Measurements from ENCODE around the gene PARN. TPM values are rescaled to one million over a fixed set of nuclear protein-coding genes. Genes with fewer than 3 reads are reported as not detected.

PARN gene
- total RNA-seq, 1 experiment from 2014 or later = 30.7 TPM

DNA sequence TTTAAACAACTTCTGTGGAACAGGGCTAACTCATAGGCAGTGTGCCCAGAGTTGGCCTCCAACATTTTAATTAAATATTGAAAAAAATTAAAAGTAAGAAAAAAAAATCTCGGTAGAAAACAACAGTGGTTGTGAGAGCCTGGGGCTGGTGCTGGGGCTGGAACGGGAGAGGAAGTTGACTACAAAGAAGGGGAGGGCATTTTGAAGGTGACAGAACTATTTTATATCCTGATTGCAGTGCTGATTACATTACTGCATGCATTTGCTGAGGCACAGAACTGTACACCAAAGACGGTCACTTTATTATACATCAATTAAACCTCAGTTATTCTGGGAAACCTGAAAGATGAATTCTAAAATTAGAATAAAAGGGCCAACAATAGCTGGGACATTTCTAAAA is 142.5 kb downstream of the PARN start:
- H3K9me3 ChIP-seq = no peaks in the 10 kb centered on the region
- intact Hi-C loops (cut with micrococcal nuclease; ENCODE audit: unreplicated experiment) = no loop called here
- no peak overlapping the region for H3K4me3 Mint-ChIP-seq (ENCODE audit: unreplicated experiment)
- H3K27me3 ChIP-seq (replicated peaks; ENCODE audit: control insufficient read depth, insufficient read depth, low read length) = no peaks in the 10 kb centered on the region
- H3K4me1 Mint-ChIP-seq (ENCODE audit: low read depth, unreplicated experiment) = peaks cover 18% of the 10 kb centered on the region
- ChIA-PET CTCF (no interaction called here), POLR2A (no interaction called here)
- BruUV-seq (replicated peaks) = no TSS peak
- peaks cover 40% of the 10 kb centered on the region for H3K4me1 ChIP-seq
- DNase-seq = no peak
- no peaks in the 10 kb centered on the region for H3K27me3 Mint-ChIP-seq (ENCODE audit: insufficient read depth, unreplicated experiment)
- peaks cover 7% of the 10 kb centered on the region for H3K36me3 Mint-ChIP-seq (ENCODE audit: insufficient read depth, unreplicated experiment)
- no peaks in the 10 kb centered on the region for H3K36me3 ChIP-seq (ENCODE audit: control insufficient read depth, insufficient read depth, low read length)
- no peak overlapping the region for H3K4me3 ChIP-seq (ENCODE audit: low read depth, low read length)
- H3K27ac Mint-ChIP-seq (ENCODE audit: unreplicated experiment) = no peak overlapping the region
- H3K9me3 Mint-ChIP-seq (ENCODE audit: unreplicated experiment) = no peaks in the 10 kb centered on the region
- TF ChIP-seq, protein P1, sequence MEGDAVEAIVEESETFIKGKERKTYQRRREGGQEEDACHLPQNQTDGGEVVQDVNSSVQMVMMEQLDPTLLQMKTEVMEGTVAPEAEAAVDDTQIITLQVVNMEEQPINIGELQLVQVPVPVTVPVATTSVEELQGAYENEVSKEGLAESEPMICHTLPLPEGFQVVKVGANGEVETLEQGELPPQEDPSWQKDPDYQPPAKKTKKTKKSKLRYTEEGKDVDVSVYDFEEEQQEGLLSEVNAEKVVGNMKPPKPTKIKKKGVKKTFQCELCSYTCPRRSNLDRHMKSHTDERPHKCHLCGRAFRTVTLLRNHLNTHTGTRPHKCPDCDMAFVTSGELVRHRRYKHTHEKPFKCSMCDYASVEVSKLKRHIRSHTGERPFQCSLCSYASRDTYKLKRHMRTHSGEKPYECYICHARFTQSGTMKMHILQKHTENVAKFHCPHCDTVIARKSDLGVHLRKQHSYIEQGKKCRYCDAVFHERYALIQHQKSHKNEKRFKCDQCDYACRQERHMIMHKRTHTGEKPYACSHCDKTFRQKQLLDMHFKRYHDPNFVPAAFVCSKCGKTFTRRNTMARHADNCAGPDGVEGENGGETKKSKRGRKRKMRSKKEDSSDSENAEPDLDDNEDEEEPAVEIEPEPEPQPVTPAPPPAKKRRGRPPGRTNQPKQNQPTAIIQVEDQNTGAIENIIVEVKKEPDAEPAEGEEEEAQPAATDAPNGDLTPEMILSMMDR (IDR thresholded peaks at IDR 0.05; ENCODE audit: insufficient read depth in 1 of 2, low read depth in 1 of 2, low read length in 1 of 2, severe bottlenecking in 1 of 2, unreplicated experiment in 1 of 2) = no peak

DNA sequence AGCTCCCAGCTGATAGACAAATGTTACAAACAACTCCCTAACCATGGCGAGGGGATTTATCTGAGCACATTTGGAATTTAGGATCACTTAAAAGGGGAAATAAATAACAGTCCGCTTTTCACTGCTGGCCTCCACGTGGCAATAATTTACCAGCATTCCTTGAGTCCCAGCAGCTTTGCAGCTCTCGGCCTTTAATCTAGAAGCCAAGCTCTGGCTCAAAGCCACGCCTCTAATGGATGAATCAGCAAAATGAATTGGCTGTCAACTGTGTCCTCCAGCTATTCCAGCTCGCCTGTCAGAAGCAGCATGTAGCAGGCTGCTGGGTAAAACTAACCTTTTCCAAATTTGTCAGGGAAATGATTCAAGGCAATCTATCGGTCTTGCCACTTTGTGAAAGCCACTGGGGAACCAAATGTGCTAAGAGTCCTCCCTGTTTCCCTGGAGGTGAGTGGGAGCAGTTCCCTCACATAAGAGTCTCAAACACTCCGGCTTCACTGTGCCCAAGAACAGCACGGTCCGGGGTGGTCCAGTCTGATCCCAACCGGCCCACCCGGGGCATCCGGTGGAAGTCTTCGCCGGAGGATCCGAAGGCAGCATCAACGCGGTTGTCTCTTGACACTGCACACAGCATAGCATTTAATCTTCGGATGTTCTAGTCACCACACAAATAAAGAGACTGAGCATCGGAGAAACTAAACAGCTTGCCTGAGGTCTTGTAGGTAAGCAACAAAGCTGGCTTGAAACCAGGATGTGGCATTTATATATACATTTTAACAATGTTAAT is 143.3 kb downstream of the PARN start:
- peaks cover 40% of the 10 kb centered on the region for H3K4me1 ChIP-seq
- DNase-seq = peak; percentile 74 to 83
- no peaks in the 10 kb centered on the region for H3K36me3 ChIP-seq (ENCODE audit: control insufficient read depth, insufficient read depth, low read length)
- TSS peak; percentile 85 for BruUV-seq (replicated peaks)
- Mint-ChIP-seq H3K27ac (ENCODE audit: unreplicated experiment) (peak overlapping the region; percentile 69), H3K9me3 (ENCODE audit: unreplicated experiment) (no peaks in the 10 kb centered on the region), H3K36me3 (ENCODE audit: insufficient read depth, unreplicated experiment) (peaks cover 7% of the 10 kb centered on the region), H3K4me3 (ENCODE audit: unreplicated experiment) (peak overlapping the region; percentile 57), H3K27me3 (ENCODE audit: insufficient read depth, unreplicated experiment) (no peaks in the 10 kb centered on the region), H3K4me1 (ENCODE audit: low read depth, unreplicated experiment) (peaks cover 18% of the 10 kb centered on the region)
- TF ChIP-seq, protein P1 (IDR thresholded peaks at IDR 0.05; ENCODE audit: insufficient read depth in 1 of 2, low read depth in 1 of 2, low read length in 1 of 2, severe bottlenecking in 1 of 2, unreplicated experiment in 1 of 2) = peak in 1 of 2 experiments; percentile 4
- H3K4me3 ChIP-seq (ENCODE audit: low read depth, low read length) = peak overlapping the region; percentile 10; the same call in 1 of the 2 replicates
- H3K27me3 ChIP-seq (replicated peaks; ENCODE audit: control insufficient read depth, insufficient read depth, low read length) = no peaks in the 10 kb centered on the region
- CTCF ChIA-PET = interaction anchor here (0.6 to 0.7 kb wide), 2 partner anchors 66 to 83 kb away, joined by 3 read pairs; no protein-coding TSS in a partner anchor
- POLR2A ChIA-PET = no interaction called here
- intact Hi-C loops (cut with micrococcal nuclease; ENCODE audit: unreplicated experiment) = no loop called here
- no peaks in the 10 kb centered on the region for H3K9me3 ChIP-seq

DNA sequence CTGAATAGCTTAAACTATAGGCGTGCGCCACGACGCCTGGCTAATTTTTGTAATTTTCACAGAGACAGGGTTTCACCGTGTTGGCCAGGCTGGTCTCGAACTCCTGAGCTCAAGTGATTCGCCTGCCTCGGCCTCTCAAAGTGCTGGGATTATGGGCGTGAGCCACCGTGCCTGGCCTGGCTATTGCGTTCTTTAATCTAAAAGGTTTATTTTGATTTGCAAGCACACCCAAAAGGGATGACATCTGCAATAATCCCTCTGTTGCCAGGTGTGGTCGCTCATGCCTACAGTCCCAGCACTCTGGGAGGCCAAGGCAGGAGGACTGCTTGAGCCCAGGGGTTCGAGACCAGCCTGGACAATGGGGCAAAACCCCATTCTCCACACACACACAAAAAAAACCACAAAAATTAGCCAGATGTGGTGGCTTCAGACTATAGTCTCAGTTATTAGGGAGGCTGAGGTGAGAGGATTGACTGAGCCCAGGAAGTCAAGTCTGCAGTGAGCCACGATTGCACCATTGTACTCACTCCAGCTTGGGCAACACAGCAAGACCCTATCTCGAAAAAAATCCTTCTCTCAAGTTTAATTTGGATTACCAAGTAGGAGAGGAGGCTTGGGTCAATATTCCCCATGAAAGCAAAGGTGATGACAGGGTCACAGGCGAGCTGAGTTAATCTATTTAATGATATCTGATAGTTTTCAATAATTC is 144.1 kb downstream of the PARN start:
- POLR2A ChIA-PET = no interaction called here

More for the DNA sequence above, 144.1 kb downstream of the PARN start:
- TF ChIP-seq, protein P1 (IDR thresholded peaks at IDR 0.05; ENCODE audit: insufficient read depth in 1 of 2, low read depth in 1 of 2, low read length in 1 of 2, severe bottlenecking in 1 of 2, unreplicated experiment in 1 of 2) = no peak
- no TSS peak for BruUV-seq (replicated peaks)
- Histone ChIP-seq H3K9me3 (no peaks in the 10 kb centered on the region), H3K4me3 (ENCODE audit: low read depth, low read length) (no peak overlapping the region), H3K36me3 (ENCODE audit: control insufficient read depth, insufficient read depth, low read length) (no peaks in the 10 kb centered on the region), H3K4me1 (peaks cover 43% of the 10 kb centered on the region), H3K27me3 (replicated peaks; ENCODE audit: control insufficient read depth, insufficient read depth, low read length) (no peaks in the 10 kb centered on the region)
- peaks cover 18% of the 10 kb centered on the region for H3K4me1 Mint-ChIP-seq (ENCODE audit: low read depth, unreplicated experiment)
- no peaks in the 10 kb centered on the region for H3K9me3 Mint-ChIP-seq (ENCODE audit: unreplicated experiment)
- H3K36me3 Mint-ChIP-seq (ENCODE audit: insufficient read depth, unreplicated experiment) = peaks cover 7% of the 10 kb centered on the region
- peak overlapping the region; percentile 69 for H3K27ac Mint-ChIP-seq (ENCODE audit: unreplicated experiment)
- no peaks in the 10 kb centered on the region for H3K27me3 Mint-ChIP-seq (ENCODE audit: insufficient read depth, unreplicated experiment)
- peak overlapping the region; percentile 57 for H3K4me3 Mint-ChIP-seq (ENCODE audit: unreplicated experiment)
- intact Hi-C loops (cut with micrococcal nuclease; ENCODE audit: unreplicated experiment) = no loop called here
- CTCF ChIA-PET = no interaction called here
- no peak for DNase-seq

All from Caco-2 (cell line).